ENCODE measurements around the gene CDX1.

The CDX1 gene

DNA sequence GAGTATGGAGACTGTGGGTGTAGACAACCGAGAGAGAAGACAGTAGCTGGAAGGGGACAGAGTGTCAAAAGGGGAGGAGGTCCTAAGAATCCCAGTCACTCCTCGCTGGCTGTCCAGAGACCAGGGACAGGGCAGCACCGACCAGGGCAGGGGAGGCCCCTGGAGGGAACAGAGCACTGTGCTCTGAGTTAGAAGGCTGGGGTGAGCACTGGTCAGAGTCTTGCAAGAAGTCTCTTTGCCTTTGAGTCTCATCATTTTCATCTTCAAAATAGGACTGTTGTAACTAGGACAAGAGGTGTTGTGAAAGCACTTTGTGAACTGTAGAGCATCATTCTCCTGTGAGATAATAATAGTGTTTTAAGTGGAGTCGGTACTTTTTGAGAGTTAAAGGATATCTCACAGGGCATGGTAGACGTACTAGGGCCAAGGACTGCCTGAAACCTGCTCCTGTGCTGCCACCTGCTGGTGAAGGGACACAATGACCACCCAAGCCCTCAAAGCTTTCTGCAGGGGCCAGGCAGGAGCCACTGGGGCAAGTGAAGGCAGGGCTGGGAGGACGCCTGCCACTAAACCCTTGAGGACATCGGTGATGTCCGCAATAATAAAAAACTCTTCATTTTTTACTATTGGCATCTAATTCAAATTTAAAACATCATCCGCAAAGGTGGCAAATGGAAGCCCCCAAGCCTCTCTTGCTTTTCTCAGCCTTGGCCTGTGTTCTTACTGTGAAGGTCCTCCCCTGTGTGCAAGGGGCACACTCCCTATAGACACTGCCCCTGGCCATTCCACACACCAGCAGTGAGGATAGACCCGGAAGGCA lies 51.5 kb downstream of the CDX1 start:
- H3K4me3 ChIP-seq (ENCODE audit: low read depth, low read length): no peak overlapping the region
- TF ChIP-seq, protein P1, sequence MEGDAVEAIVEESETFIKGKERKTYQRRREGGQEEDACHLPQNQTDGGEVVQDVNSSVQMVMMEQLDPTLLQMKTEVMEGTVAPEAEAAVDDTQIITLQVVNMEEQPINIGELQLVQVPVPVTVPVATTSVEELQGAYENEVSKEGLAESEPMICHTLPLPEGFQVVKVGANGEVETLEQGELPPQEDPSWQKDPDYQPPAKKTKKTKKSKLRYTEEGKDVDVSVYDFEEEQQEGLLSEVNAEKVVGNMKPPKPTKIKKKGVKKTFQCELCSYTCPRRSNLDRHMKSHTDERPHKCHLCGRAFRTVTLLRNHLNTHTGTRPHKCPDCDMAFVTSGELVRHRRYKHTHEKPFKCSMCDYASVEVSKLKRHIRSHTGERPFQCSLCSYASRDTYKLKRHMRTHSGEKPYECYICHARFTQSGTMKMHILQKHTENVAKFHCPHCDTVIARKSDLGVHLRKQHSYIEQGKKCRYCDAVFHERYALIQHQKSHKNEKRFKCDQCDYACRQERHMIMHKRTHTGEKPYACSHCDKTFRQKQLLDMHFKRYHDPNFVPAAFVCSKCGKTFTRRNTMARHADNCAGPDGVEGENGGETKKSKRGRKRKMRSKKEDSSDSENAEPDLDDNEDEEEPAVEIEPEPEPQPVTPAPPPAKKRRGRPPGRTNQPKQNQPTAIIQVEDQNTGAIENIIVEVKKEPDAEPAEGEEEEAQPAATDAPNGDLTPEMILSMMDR (conservative IDR thresholded peaks at IDR 0.05; ENCODE audit: low read depth, low read length): peak; percentile 83
- peak; percentile 90 for DNase-seq (ENCODE audit: low read depth)

- TF ChIP-seq, protein P1 (conservative IDR thresholded peaks at IDR 0.05; ENCODE audit: low read depth, low read length): no peak
- no peak overlapping the region for H3K4me3 ChIP-seq (ENCODE audit: low read depth, low read length)
- DNase-seq (ENCODE audit: low read depth): no peak
Observed at GRCh38 chr5:150218693-150219035, 52.1 kb downstream of the CDX1 start.

- peak; percentile 39 for DNase-seq (ENCODE audit: low read depth)
- no peak overlapping the region for H3K4me3 ChIP-seq (ENCODE audit: low read depth, low read length)
- TF ChIP-seq, protein P1 (conservative IDR thresholded peaks at IDR 0.05; ENCODE audit: low read depth, low read length): no peak
Observed at GRCh38 chr5:150219142-150219541, 52.6 kb downstream of the CDX1 start.

- H3K4me3 ChIP-seq (ENCODE audit: low read depth, low read length): no peak overlapping the region
- DNase-seq (ENCODE audit: low read depth): no peak
- TF ChIP-seq, protein P1 (conservative IDR thresholded peaks at IDR 0.05; ENCODE audit: low read depth, low read length): no peak
Observed at GRCh38 chr5:150219861-150220260, 53.3 kb downstream of the CDX1 start.

GRCh38 chr5:150221471-150221870 lies 54.9 kb downstream of the CDX1 start:
- H3K4me3 ChIP-seq (ENCODE audit: low read depth, low read length): no peak overlapping the region
- TF ChIP-seq, protein P1 (conservative IDR thresholded peaks at IDR 0.05; ENCODE audit: low read depth, low read length): no peak
- DNase-seq (ENCODE audit: low read depth): no peak

- DNase-seq (ENCODE audit: low read depth): no peak
- TF ChIP-seq, protein P1 (conservative IDR thresholded peaks at IDR 0.05; ENCODE audit: low read depth, low read length): no peak
- no peak overlapping the region for H3K4me3 ChIP-seq (ENCODE audit: low read depth, low read length)
Observed at GRCh38 chr5:150222906-150223305, 56.3 kb downstream of the CDX1 start.

GRCh38 chr5:150223474-150223873 lies 56.9 kb downstream of the CDX1 start:
- no peak for DNase-seq (ENCODE audit: low read depth)
- H3K4me3 ChIP-seq (ENCODE audit: low read depth, low read length): no peak overlapping the region
- TF ChIP-seq, protein P1 (conservative IDR thresholded peaks at IDR 0.05; ENCODE audit: low read depth, low read length): no peak
